HEK293T (cell line): Measurements from ENCODE around the gene C2CD4D.
"Not testable (repeated sequence)": the region's sequence is repeated elsewhere in the genome, so short reads cannot be mapped to it uniquely, and the experiment has no call there.

ENCODE experiments used
- CTCF ChIA-PET: fragments of 350-600 bp; formaldehyde crosslinking; extraction: SDS; loops from one replicate; lab custom pipeline; 2021; ENCODE audit warnings: antibody characterized with exemption, inconsistent platforms; lab: Yijun Ruan, JAX
- POLR2A ChIA-PET: fragments of 350-600 bp; formaldehyde crosslinking; extraction: SDS; loops from one replicate; lab custom pipeline; 2020; ENCODE audit warnings: antibody characterized with exemption, inconsistent platforms; lab: Yijun Ruan, JAX
- DNase-seq: peaks from one replicate; pipeline ENCODE4 v3.0.0; 2012; ENCODE audit warnings: mixed read lengths; ENCODE audit errors: extremely low spot score
- ARNT ChIP-seq: fragments of 450-650 bp; IDR thresholded peaks from 2 replicates; pipeline ENCODE4 v1.6.1; 2017; ENCODE audit warnings: mild to moderate bottlenecking
- BHLHE40 ChIP-seq: fragments of 450-650 bp; IDR thresholded peaks from 2 replicates; pipeline ENCODE4 v1.6.1; 2016; ENCODE audit warnings: mild to moderate bottlenecking, moderate library complexity, borderline replicate concordance
- CTBP1 ChIP-seq: fragments of 450-650 bp; IDR thresholded peaks from 2 replicates; pipeline ENCODE4 v1.6.1; 2016; ENCODE audit warnings: borderline replicate concordance
- ELF4 ChIP-seq: fragments of 450-650 bp; IDR thresholded peaks from 2 replicates; pipeline ENCODE4 v1.6.1; 2017; ENCODE audit warnings: antibody characterized with exemption
- FOXA1 ChIP-seq: fragments of 450-650 bp; IDR thresholded peaks from 2 replicates; pipeline ENCODE4 v1.6.1; 2016; ENCODE audit warnings: mild to moderate bottlenecking
- FOXK2 ChIP-seq: fragments of 450-650 bp; IDR thresholded peaks from 2 replicates; pipeline ENCODE4 v1.6.1; 2016; ENCODE audit warnings: mild to moderate bottlenecking
- FOXM1 ChIP-seq: fragments of 450-650 bp; IDR thresholded peaks from 2 replicates; pipeline ENCODE4 v1.6.1; 2017; ENCODE audit warnings: mild to moderate bottlenecking, borderline replicate concordance
- HDGF ChIP-seq: fragments of 450-650 bp; IDR thresholded peaks from 2 replicates; pipeline ENCODE4 v1.6.1; 2017; ENCODE audit warnings: antibody characterized with exemption, borderline replicate concordance
- L3MBTL2 ChIP-seq: fragments of 450-650 bp; conservative IDR thresholded peaks from 2 replicates; pipeline ENCODE4 v1.6.1; 2016; ENCODE audit warnings: mild to moderate bottlenecking
- LEF1 ChIP-seq: fragments of 450-650 bp; IDR thresholded peaks from 2 replicates; pipeline ENCODE4 v1.6.1; 2017; ENCODE audit warnings: mild to moderate bottlenecking, borderline replicate concordance
- NFRKB ChIP-seq: fragments of 450-650 bp; IDR thresholded peaks from 2 replicates; pipeline ENCODE4 v1.6.1; 2016; ENCODE audit warnings: mild to moderate bottlenecking, moderate library complexity
- PKNOX1 ChIP-seq: fragments of 450-650 bp; IDR thresholded peaks from 2 replicates; pipeline ENCODE4 v1.6.1; 2016
- SP1 ChIP-seq: fragments of 450-650 bp; IDR thresholded peaks from 2 replicates; pipeline ENCODE4 v1.6.1; 2017
- SUZ12 ChIP-seq: fragments of 450-650 bp; IDR thresholded peaks from 2 replicates; pipeline ENCODE4 v1.6.1; 2016; ENCODE audit warnings: mild to moderate bottlenecking
- TARDBP ChIP-seq: fragments of 450-650 bp; IDR thresholded peaks from 2 replicates; pipeline ENCODE4 v1.6.1; 2016
- ZNF384 ChIP-seq: fragments of 450-650 bp; IDR thresholded peaks from 2 replicates; pipeline ENCODE4 v1.6.1; 2016

C2CD4D gene

GRCh38 chr1:151881479-151881878, 41.9 kb upstream of the C2CD4D start:
- POLR2A ChIA-PET: interaction anchor here (0.7 kb wide), 1 partner anchor 28 kb away, joined by 3 read pairs; the partner anchor contains the start of gene THEM4

GRCh38 chr1:151875419-151876097, 35.9 kb upstream of the C2CD4D start:
- DNase-seq: no peak
- no peak for TF ChIP-seq ZNF384
- TF ChIP-seq SP1: no peak
- no peak for TF ChIP-seq FOXK2
- no peak for TF ChIP-seq CTBP1
- CTCF ChIA-PET: interaction anchor here (0.6 kb wide), 2 partner anchors 126 to 268 kb away, joined by 3 read pairs; no protein-coding TSS in a partner anchor
- POLR2A ChIA-PET: no interaction called here

More at GRCh38 chr1:151881479-151881878, 41.9 kb upstream of the C2CD4D start:
- DNase-seq: no peak
- TF ChIP-seq FOXK2: no peak
- TF ChIP-seq TARDBP: no peak
- no peak for TF ChIP-seq ZNF384
- TF ChIP-seq FOXM1: no peak
- TF ChIP-seq SUZ12: no peak
- no peak for TF ChIP-seq HDGF
- no peak for TF ChIP-seq CTBP1
- no peak for TF ChIP-seq L3MBTL2
- no peak for TF ChIP-seq BHLHE40
- no peak for TF ChIP-seq LEF1
- TF ChIP-seq FOXA1: no peak
- no peak for TF ChIP-seq ELF4
- no peak; the same call in 1 of the 2 replicates for TF ChIP-seq PKNOX1
- TF ChIP-seq ARNT: no peak
- TF ChIP-seq NFRKB: no peak
- no peak for TF ChIP-seq SP1
- CTCF ChIA-PET: interaction anchor here (0.6 to 0.8 kb wide), 4 partner anchors 12 to 303 kb away, joined by 3 read pairs; no protein-coding TSS in a partner anchor

GRCh38 chr1:151872776-151873175, 33.2 kb upstream of the C2CD4D start:
- CTCF ChIA-PET, POLR2A ChIA-PET, DNase-seq: not testable (repeated sequence)

- no peak for TF ChIP-seq CTBP1
- no peak for TF ChIP-seq FOXM1
- TF ChIP-seq NFRKB: no peak
- TF ChIP-seq FOXA1: no peak
- TF ChIP-seq L3MBTL2: no peak
- TF ChIP-seq SUZ12: no peak
- no peak for TF ChIP-seq ELF4
- no peak for TF ChIP-seq FOXK2
- no peak for TF ChIP-seq TARDBP
- TF ChIP-seq ZNF384: no peak
- DNase-seq: no peak
- POLR2A ChIA-PET: no interaction called here
- CTCF ChIA-PET: interaction anchor here (1.4 kb wide), 1 partner anchor 9 kb away, joined by 3 read pairs; no protein-coding TSS in a partner anchor
Measured at GRCh38 chr1:151871284-151872030, 31.8 kb upstream of the C2CD4D start.

GRCh38 chr1:151868486-151868885, 28.9 kb upstream of the C2CD4D start:
- TF ChIP-seq TARDBP: no peak
- no peak for TF ChIP-seq SUZ12
- no peak for TF ChIP-seq ELF4
- no peak for TF ChIP-seq HDGF
- no peak for TF ChIP-seq BHLHE40
- no peak for TF ChIP-seq FOXK2
- no peak for TF ChIP-seq ZNF384
- no peak for TF ChIP-seq L3MBTL2
- no peak for TF ChIP-seq FOXM1
- TF ChIP-seq NFRKB: no peak
- no peak for TF ChIP-seq PKNOX1
- no peak for TF ChIP-seq CTBP1
- no peak for TF ChIP-seq SP1
- no peak for TF ChIP-seq ARNT
- POLR2A ChIA-PET: no interaction called here
- CTCF ChIA-PET: no interaction called here
- DNase-seq: no peak

GRCh38 chr1:151867765-151868411, 28.3 kb upstream of the C2CD4D start:
- ChIA-PET POLR2A (no interaction called here), CTCF (no interaction called here)
- no peak for DNase-seq
- TF ChIP-seq FOXA1 (no peak), FOXK2 (no peak), L3MBTL2 (no peak), BHLHE40 (no peak), NFRKB (no peak), TARDBP (no peak)
